Neuronal stem cell (in vitro differentiated cells): ENCODE results near the gene SEC24C.

Experiments used
- DNase-seq: peaks from one replicate; pipeline ENCODE4 v3.0.0-alpha.2; 2013; ENCODE audit warnings: low spot score
- H2AFZ ChIP-seq: one replicate; pipeline ENCODE4 v1.6.1; 2013; ENCODE audit warnings: mild to moderate bottlenecking, low read length, inconsistent platforms
- H2AK5ac ChIP-seq: 2 replicates; pipeline ENCODE4 v1.6.1; 2013; ENCODE audit warnings: low read depth, mild to moderate bottlenecking, inconsistent platforms, low read length, moderate library complexity, mixed read lengths
- H2BK120ac ChIP-seq: 2 replicates; pipeline ENCODE4 v1.6.1; 2013; ENCODE audit warnings: low read depth, mild to moderate bottlenecking, inconsistent platforms, low read length, moderate library complexity, mixed read lengths
- H2BK12ac ChIP-seq: one replicate; pipeline ENCODE4 v1.6.1; 2013; ENCODE audit warnings: low read length, inconsistent platforms
- H2BK15ac ChIP-seq: 2 replicates; pipeline ENCODE4 v1.6.1; 2013; ENCODE audit warnings: mild to moderate bottlenecking, low read length, inconsistent platforms, mixed read lengths
- H2BK5ac ChIP-seq: one replicate; pipeline ENCODE4 v1.6.1; 2013; ENCODE audit warnings: inconsistent platforms, mild to moderate bottlenecking, low read length, moderate library complexity
- H3K14ac ChIP-seq: one replicate; pipeline ENCODE4 v1.6.1; 2013; ENCODE audit warnings: low read length, inconsistent platforms
- H3K18ac ChIP-seq: 2 replicates; pipeline ENCODE4 v1.6.1; 2013; ENCODE audit warnings: low read length, inconsistent platforms
- H3K23ac ChIP-seq: 2 replicates; pipeline ENCODE4 v1.6.1; 2013; ENCODE audit warnings: low read depth, mild to moderate bottlenecking, mixed read lengths, low read length, inconsistent platforms; ENCODE audit not compliant: poor library complexity
- H3K27ac ChIP-seq: replicated peaks from 3 replicates; pipeline ENCODE4 v1.5.1; 2013; ENCODE audit warnings: low read length, inconsistent platforms
- H3K27me3 ChIP-seq, 3 experiments: 2 replicates each; pipeline ENCODE4 v1.6.1; 2013; ENCODE audit warnings: low read length in 3 of 3, mild to moderate bottlenecking in 2 of 3, inconsistent platforms in 1 of 3, low read depth in 1 of 3, mixed read lengths in 1 of 3, moderate library complexity in 1 of 3; ENCODE audit not compliant: control insufficient read depth in 3 of 3, insufficient read depth in 3 of 3
- H3K36me3 ChIP-seq, 2 donors: replicated peaks in 1 of 2; 2 replicates each; pipeline ENCODE4 v1.6.1; 2013; ENCODE audit warnings: low read length in 2 of 2; ENCODE audit not compliant: control insufficient read depth in 2 of 2, insufficient read depth in 2 of 2
- H3K4ac ChIP-seq: 2 replicates; pipeline ENCODE4 v1.6.1; 2013; ENCODE audit warnings: inconsistent platforms, mild to moderate bottlenecking, low read length, moderate library complexity
- H3K4me1 ChIP-seq, 2 donors: 1 replicate in 1 of 2; 2 replicates in 1 of 2; pipeline ENCODE4 v1.6.1; 2013; ENCODE audit warnings: low read length in 2 of 2, low read depth in 1 of 2; ENCODE audit not compliant: control insufficient read depth in 2 of 2, insufficient read depth in 1 of 2
- H3K4me2 ChIP-seq: one replicate; pipeline ENCODE4 v1.6.1; 2013; ENCODE audit warnings: mild to moderate bottlenecking, low read length, inconsistent platforms; ENCODE audit not compliant: insufficient read depth, poor library complexity, severe bottlenecking
- H3K4me3 ChIP-seq, 2 donors: 2 replicates each; pipeline ENCODE4 v1.5.1; 2013; ENCODE audit warnings: low read length in 2 of 2, mild to moderate bottlenecking in 2 of 2, inconsistent platforms in 1 of 2, moderate library complexity in 1 of 2
- H3K79me1 ChIP-seq: one replicate; pipeline ENCODE4 v1.6.1; 2013; ENCODE audit warnings: low read depth, mild to moderate bottlenecking, inconsistent platforms, low read length, moderate library complexity
- H3K9ac ChIP-seq: one replicate; pipeline ENCODE4 v1.6.1; 2013; ENCODE audit warnings: mild to moderate bottlenecking, low read depth, low read length, inconsistent platforms; ENCODE audit not compliant: poor library complexity
- H3K9me3 ChIP-seq, 2 donors: replicated peaks in 1 of 2; 2 replicates each; pipeline versions ENCODE3 to v1.6.1; 2013; ENCODE audit warnings: low read length in 2 of 2, mild to moderate bottlenecking in 2 of 2, inconsistent platforms in 1 of 2, low read depth in 1 of 2, mixed read lengths in 1 of 2, moderate library complexity in 1 of 2; ENCODE audit not compliant: control insufficient read depth in 2 of 2, insufficient read depth in 1 of 2
- H4K8ac ChIP-seq: one replicate; pipeline ENCODE4 v1.6.1; 2013; ENCODE audit warnings: low read depth, mild to moderate bottlenecking, inconsistent platforms, low read length, moderate library complexity
- H4K91ac ChIP-seq: one replicate; pipeline ENCODE4 v1.6.1; 2013; ENCODE audit warnings: low read length, low read depth, mild to moderate bottlenecking, inconsistent platforms; ENCODE audit not compliant: poor library complexity
- WGBS, 2 donors: extraction: QIAGEN DNeasy Blood & Tissue Kit; methylation state at CpG; one replicate each; pipeline ENCODE4 v1.1.7; 2013; ENCODE audit warnings: missing lambda C conversion rate in 2 of 2, mixed read lengths in 1 of 2; ENCODE audit not compliant: insufficient read length in 2 of 2, insufficient replicate concordance in 1 of 2; ENCODE audit errors: extremely low coverage in 2 of 2; 5-methylcytosine and 5-hydroxymethylcytosine counted together

SEC24C gene

GRCh38 chr10:73788864-73789658, 44.9 kb downstream of the SEC24C start:
- Histone ChIP-seq H3K9me3 (peaks cover 0 to 1% of the 10 kb centered on the region in 2 donors), H2BK15ac (no peak overlapping the region), H3K27me3 (no peaks in the 10 kb centered on the region), H3K79me1 (peaks cover 4% of the 10 kb centered on the region), H3K18ac (no peak overlapping the region), H2BK5ac (no peak overlapping the region), H3K14ac (no peak overlapping the region), H3K4me3 (no peak overlapping the region), H2AFZ (no peak overlapping the region), H2BK12ac (no peak overlapping the region), H4K91ac (no peak overlapping the region), H3K4me2 (no peak overlapping the region), H4K8ac (no peak overlapping the region), H2AK5ac (no peak overlapping the region), H3K4me1 (peaks cover 0 to 4% of the 10 kb centered on the region in 2 donors), H2BK120ac (no peak overlapping the region), H3K27ac (no peak overlapping the region), H3K4ac (no peak overlapping the region), H3K36me3 (peaks cover 39 to 50% of the 10 kb centered on the region in 2 donors), H3K9ac (no peak overlapping the region), H3K23ac (peak overlapping the region; percentile 34)
- no CpG with 5 or more reads among the region's 17 CpGs for WGBS, 2 donors
- no peak for DNase-seq

DNA sequence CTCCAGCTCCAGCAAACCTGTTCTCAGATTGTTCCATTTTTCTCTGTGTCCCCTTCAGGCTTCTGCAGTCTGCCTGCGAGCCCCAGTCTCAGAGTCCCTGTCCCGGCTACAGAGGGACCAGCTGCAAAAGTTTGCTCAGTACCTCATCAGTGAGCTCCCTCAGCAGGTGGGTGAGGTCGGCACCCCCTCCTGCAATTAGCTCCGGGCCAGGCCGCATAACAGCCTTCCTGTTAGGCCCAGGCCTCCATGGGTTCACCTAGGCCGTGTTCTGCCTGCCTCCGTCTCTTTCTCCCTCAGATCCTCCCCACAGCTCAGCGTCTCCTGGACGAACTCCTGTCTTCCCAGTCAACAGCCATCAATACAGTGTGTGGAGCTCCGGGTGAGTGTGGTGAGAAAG, 45.5 kb downstream of the SEC24C start:
- H2AK5ac ChIP-seq: no peak overlapping the region
- no peak for DNase-seq

GRCh38 chr10:73790886-73791625, 46.9 kb downstream of the SEC24C start:
- Histone ChIP-seq H3K23ac (peak overlapping the region; percentile 69), H3K36me3 (peaks cover 50 to 70% of the 10 kb centered on the region in 2 donors), H3K27ac (no peak overlapping the region), H3K4me3 (peak overlapping the region in 1 of 2 donors; percentile 69), H2AFZ (no peak overlapping the region), H2BK120ac (no peak overlapping the region), H3K9ac (no peak overlapping the region), H3K4ac (no peak overlapping the region), H2BK12ac (no peak overlapping the region), H2AK5ac (no peak overlapping the region), H3K79me1 (peaks cover 4% of the 10 kb centered on the region), H3K18ac (no peak overlapping the region), H4K91ac (no peak overlapping the region), H4K8ac (peak overlapping the region; percentile 92), H2BK5ac (no peak overlapping the region), H3K9me3 (peaks cover 0 to 6% of the 10 kb centered on the region in 2 donors), H2BK15ac (no peak overlapping the region), H3K4me2 (no peak overlapping the region), H3K4me1 (peaks cover 0 to 4% of the 10 kb centered on the region in 2 donors), H3K14ac (no peak overlapping the region), H3K27me3 (no peaks in the 10 kb centered on the region)
- DNase-seq: no peak
- WGBS, 2 donors: no CpG with 5 or more reads among the region's 22 CpGs

More for the DNA sequence above, 45.5 kb downstream of the SEC24C start:
- Histone ChIP-seq H3K4me3 (no peak overlapping the region), H2BK120ac (no peak overlapping the region), H2BK5ac (no peak overlapping the region), H3K9ac (peak overlapping the region; percentile 30), H3K4me1 (peaks cover 0 to 4% of the 10 kb centered on the region in 2 donors), H2AFZ (no peak overlapping the region), H3K36me3 (peaks cover 45 to 56% of the 10 kb centered on the region in 2 donors), H3K14ac (no peak overlapping the region), H3K4ac (no peak overlapping the region), H3K18ac (no peak overlapping the region), H2BK15ac (no peak overlapping the region), H3K9me3 (peaks cover 0 to 4% of the 10 kb centered on the region in 2 donors), H4K91ac (no peak overlapping the region), H3K27me3 (no peaks in the 10 kb centered on the region), H3K23ac (no peak overlapping the region), H3K79me1 (peaks cover 4% of the 10 kb centered on the region), H2BK12ac (no peak overlapping the region), H4K8ac (no peak overlapping the region), H3K4me2 (no peak overlapping the region), H3K27ac (no peak overlapping the region)
- WGBS, 2 donors: no CpG with 5 or more reads among the region's 10 CpGs

- no peak overlapping the region for H3K23ac ChIP-seq
- H2BK15ac ChIP-seq: no peak overlapping the region
- H2BK120ac ChIP-seq: no peak overlapping the region
- no peak for DNase-seq
- H3K14ac ChIP-seq: no peak overlapping the region
- no peak overlapping the region for H3K9ac ChIP-seq
- H3K4me1 ChIP-seq: no peaks in the 10 kb centered on the region
- H3K18ac ChIP-seq: no peak overlapping the region
- H3K36me3 ChIP-seq: peaks cover 50 to 78% of the 10 kb centered on the region in 2 donors
- no CpG with 5 or more reads among the region's 26 CpGs for WGBS, 2 donors
- no peak overlapping the region for H3K4me3 ChIP-seq
- H3K4me2 ChIP-seq: no peak overlapping the region
- H3K9me3 ChIP-seq: peaks cover 0 to 6% of the 10 kb centered on the region in 2 donors
- H4K91ac ChIP-seq: no peak overlapping the region
- H4K8ac ChIP-seq: no peak overlapping the region
- no peak overlapping the region for H2AK5ac ChIP-seq
- no peak overlapping the region for H2BK12ac ChIP-seq
- H3K27ac ChIP-seq: no peak overlapping the region
- peaks cover 4% of the 10 kb centered on the region for H3K79me1 ChIP-seq
- H3K27me3 ChIP-seq: no peaks in the 10 kb centered on the region
- H3K4ac ChIP-seq: no peak overlapping the region
- no peak overlapping the region for H2BK5ac ChIP-seq
- no peak overlapping the region for H2AFZ ChIP-seq
These were observed 47.8 kb downstream of the SEC24C start for GRCh38 chr10:73791871-73792400.
